Spleen (tissue), 7 donors: ENCODE results near the gene PRKCA.

ENCODE experiments used
- POLR2AphosphoS5 ChIP-seq, 3 donors: sonication (generic); formaldehyde crosslinking; IDR thresholded peaks; one replicate each; pipeline ENCODE4 v1.5.1; 2017; ENCODE audit warnings: antibody characterized with exemption in 3 of 3
- TF ChIP-seq, protein P1 (sequence below), 11 experiments: fragments of 200-600 bp in 7 of 11; fragments of 450-650 bp in 4 of 11; sonication (generic) in 4 of 11; IDR thresholded peaks in 8 of 11; conservative IDR thresholded peaks in 3 of 11; 1 replicate in 7 of 11; 2 replicates in 4 of 11; pipeline versions ENCODE4 v1.4.0 to v1.8.0; 2016 to 2021; ENCODE audit warnings: antibody characterized with exemption in 11 of 11, inconsistent platforms in 4 of 11, mild to moderate bottlenecking in 1 of 11
- donor health status: DM: no; HTN: no; CAD: no; lungs with moderate emphysema.
- donor health status: DM: no; HTN: no; CAD: no.
- donor health status: DM: no; HTN: no; CAD: no.

DNA sequence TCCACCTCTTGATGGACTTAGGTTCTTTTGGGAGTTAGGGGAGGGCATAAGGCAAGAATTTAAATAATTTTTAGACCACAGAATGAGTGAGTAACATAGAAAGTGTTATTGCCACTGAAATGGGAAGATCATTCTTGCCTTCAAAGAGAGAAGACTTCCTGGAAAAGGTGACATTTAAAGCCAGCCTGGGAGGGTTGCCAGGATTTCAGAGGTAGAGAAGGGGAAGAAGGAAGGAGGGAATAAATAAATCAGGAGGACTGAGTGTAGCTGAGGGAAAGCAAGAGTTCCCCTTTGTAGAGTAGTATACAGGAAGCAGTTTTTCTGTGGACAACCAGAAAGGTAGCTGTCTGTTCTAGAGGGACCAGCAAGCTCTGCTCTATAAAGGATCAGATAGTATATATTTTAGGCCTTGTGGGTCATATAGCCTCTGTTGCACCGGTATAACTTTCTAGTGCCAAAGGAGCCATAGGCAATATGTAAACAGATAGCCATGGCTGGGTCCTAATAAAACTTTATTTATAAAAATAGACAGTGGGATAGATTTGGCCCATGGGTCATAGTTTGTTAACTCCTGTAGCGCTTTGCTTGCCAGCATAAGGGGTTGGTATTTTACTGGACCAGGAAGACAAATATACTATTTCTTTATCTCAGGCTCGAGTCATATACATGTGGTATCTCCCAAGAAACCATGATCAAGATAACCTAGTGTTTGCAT, 385.3 kb downstream of the PRKCA start:
- no peak for TF ChIP-seq POLR2AphosphoS5 (IDR thresholded peaks at IDR 0.05)
- TF ChIP-seq, protein P1, sequence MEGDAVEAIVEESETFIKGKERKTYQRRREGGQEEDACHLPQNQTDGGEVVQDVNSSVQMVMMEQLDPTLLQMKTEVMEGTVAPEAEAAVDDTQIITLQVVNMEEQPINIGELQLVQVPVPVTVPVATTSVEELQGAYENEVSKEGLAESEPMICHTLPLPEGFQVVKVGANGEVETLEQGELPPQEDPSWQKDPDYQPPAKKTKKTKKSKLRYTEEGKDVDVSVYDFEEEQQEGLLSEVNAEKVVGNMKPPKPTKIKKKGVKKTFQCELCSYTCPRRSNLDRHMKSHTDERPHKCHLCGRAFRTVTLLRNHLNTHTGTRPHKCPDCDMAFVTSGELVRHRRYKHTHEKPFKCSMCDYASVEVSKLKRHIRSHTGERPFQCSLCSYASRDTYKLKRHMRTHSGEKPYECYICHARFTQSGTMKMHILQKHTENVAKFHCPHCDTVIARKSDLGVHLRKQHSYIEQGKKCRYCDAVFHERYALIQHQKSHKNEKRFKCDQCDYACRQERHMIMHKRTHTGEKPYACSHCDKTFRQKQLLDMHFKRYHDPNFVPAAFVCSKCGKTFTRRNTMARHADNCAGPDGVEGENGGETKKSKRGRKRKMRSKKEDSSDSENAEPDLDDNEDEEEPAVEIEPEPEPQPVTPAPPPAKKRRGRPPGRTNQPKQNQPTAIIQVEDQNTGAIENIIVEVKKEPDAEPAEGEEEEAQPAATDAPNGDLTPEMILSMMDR (IDR thresholded peaks at IDR 0.05 in 8 of 11, conservative IDR thresholded peaks at IDR 0.05 in 3 of 11), result no peak
